Ishikawa (cell line): Measurements from ENCODE around the gene ACTG1.

Experiments
- CREB1 ChIP-seq: IDR thresholded peaks from 2 replicates; pipeline ENCODE4 v1.6.1; 2012; ENCODE audit warnings: low read depth
- MAX ChIP-seq: IDR thresholded peaks from 2 replicates; pipeline ENCODE4 v1.6.1; 2012
- TAF1 ChIP-seq: IDR thresholded peaks from 2 replicates; pipeline ENCODE4 v1.6.1; 2012; ENCODE audit warnings: low read depth, mild to moderate bottlenecking

GRCh38 chr17:81537343-81537855 is 24.8 kb upstream of the ACTG1 start:
- no peak for TF ChIP-seq MAX
- TF ChIP-seq CREB1 = no peak
- TF ChIP-seq TAF1 = no peak
